Ovary (tissue), 3 donors: ENCODE results near the gene GDF2.

Experiments
- CTCF ChIP-seq, 3 donors: fragments of 450-650 bp in 2 of 3; fragments of 200-600 bp in 1 of 3; IDR thresholded peaks; one replicate each; pipeline versions ENCODE4 v1.5.1 to v1.8.0; 2016 to 2022; ENCODE audit warnings: antibody characterized with exemption in 3 of 3, mild to moderate bottlenecking in 1 of 3
- EP300 ChIP-seq: sonication (generic); formaldehyde crosslinking; IDR thresholded peaks from one replicate; pipeline ENCODE4 v1.6.1; 2017; ENCODE audit warnings: antibody characterized with exemption
- POLR2A ChIP-seq: fragments of 450-650 bp; IDR thresholded peaks from one replicate; pipeline ENCODE4 v1.6.1; 2017; ENCODE audit warnings: antibody characterized with exemption, mild to moderate bottlenecking, moderate library complexity
- donor health status: DM: no; HTN: no; CAD: no.

- TF ChIP-seq CTCF (IDR thresholded peaks at IDR 0.05): no peak
- no peak for TF ChIP-seq POLR2A
- no peak for TF ChIP-seq EP300
These were observed 42.1 kb downstream of the GDF2 start for GRCh38 chr10:47364366-47364765.
